ENCODE data around the gene DTNBP1. TPM values are rescaled to one million over a fixed set of nuclear protein-coding genes. Genes with fewer than 3 reads are reported as not detected.

DTNBP1 gene
- total and polyA plus RNA-seq, 2 of the 8 experiments (the other 6 are each of a cell fraction or from before 2014, with no cell fraction given), result 13.5 to 22.1 TPM

DNA sequence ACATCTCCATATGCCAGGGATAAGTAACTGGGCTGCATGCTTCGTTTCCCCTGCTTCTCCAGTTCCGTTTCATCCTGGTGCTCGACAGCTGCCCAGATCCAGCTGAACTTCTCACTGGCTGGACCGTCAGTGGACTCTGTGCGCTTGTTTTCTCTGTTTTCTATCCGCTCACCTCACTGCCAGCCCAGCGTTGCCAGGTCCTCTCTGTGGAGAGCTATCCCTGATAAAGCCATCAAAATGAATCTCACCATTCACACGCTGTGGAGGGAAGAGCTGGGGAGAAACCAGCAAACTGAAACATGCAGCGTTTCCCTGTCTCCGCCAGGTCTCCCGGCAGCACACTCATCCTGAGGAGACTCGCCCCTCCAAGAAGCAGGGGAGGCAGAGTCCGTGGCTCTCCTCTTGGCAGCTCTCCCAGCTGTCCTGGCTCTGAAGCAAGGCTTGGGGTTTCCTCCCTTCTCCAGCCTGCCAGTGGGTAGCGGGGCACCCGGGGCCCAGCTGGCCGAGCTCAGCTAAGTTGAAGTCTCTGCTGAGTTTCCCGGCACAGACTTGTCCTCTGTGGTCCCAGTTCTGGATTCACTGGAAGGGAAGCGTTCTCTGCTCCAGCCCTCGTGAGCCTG, 160.9 kb downstream of the DTNBP1 start:
- H2AFZ ChIP-seq (ENCODE audit: low read length), result no peak overlapping the region
- H3K9me3 ChIP-seq (ENCODE audit: insufficient read depth in 2 of 2, low read depth in 1 of 2, low read length in 1 of 2), result no peaks in the 10 kb centered on the region; a peak in 1 of 4 replicates
- no peaks in the 10 kb centered on the region for H3K23me2 ChIP-seq (ENCODE audit: low read depth, low read length)
- H2BK120ac ChIP-seq (replicated peaks; ENCODE audit: low read depth, low read length), result no peak overlapping the region
- peaks cover 49 to 96% (median 76%) of the 10 kb centered on the region in 4 experiments for H3K36me3 ChIP-seq (ENCODE audit: control insufficient read depth in 2 of 4, insufficient read depth in 4 of 4, low read length in 3 of 4)
- no peak overlapping the region for H3K4me2 ChIP-seq (ENCODE audit: insufficient read depth in 1 of 2, low read depth in 2 of 2, low read length in 2 of 2)
- peaks cover 0 to 4% (median 2%) of the 10 kb centered on the region in 4 experiments; a peak in 3 of 7 replicates for H3K4me1 ChIP-seq (replicated peaks in 1 of 4; ENCODE audit: control insufficient read depth in 3 of 4, insufficient read depth in 4 of 4, low read length in 3 of 4)
- no peak overlapping the region for H3K56ac ChIP-seq (replicated peaks; ENCODE audit: insufficient read length, low read depth, low read length)
- H3K9ac ChIP-seq (replicated peaks in 1 of 4; ENCODE audit: extremely low read depth in 1 of 4, low read depth in 3 of 4, low read length in 3 of 4), result no peak overlapping the region
- DNase-seq (ENCODE audit: low read depth in 1 of 2, low spot score in 2 of 2) (no peak), FAIRE-seq (no peak)
- H4K91ac ChIP-seq (replicated peaks; ENCODE audit: insufficient read length, low read length), result no peak overlapping the region
- H2BK20ac ChIP-seq (ENCODE audit: low read length), result no peak overlapping the region
- H3K4me3 ChIP-seq (ENCODE audit: extremely low read depth in 1 of 4, insufficient read depth in 2 of 4, low read depth in 3 of 4, low read length in 4 of 4), result no peak overlapping the region
- no peak overlapping the region for H3K18ac ChIP-seq (ENCODE audit: extremely low read depth, low read length)
- CTCF ChIA-PET (ENCODE audit: partially characterized antibody), result interaction anchor here (0.5 to 1.9 kb wide), 3 partner anchors 12 to 76 kb away, joined by 3 to 7 read pairs (median 4); no protein-coding TSS in a partner anchor
- no peak overlapping the region for H2BK15ac ChIP-seq (ENCODE audit: low read length)
- H4K8ac ChIP-seq (ENCODE audit: extremely low read depth, insufficient read depth, low read length), result peak overlapping the region; percentile 6; the same call in 1 of the 2 replicates
- 86% methylated on average over 19 of the region's 19 CpGs; no CpG with 5 or more reads in 1 of the 2 experiments for WGBS, 2 experiments (ENCODE audit: extremely low coverage in 1 of 2, insufficient coverage in 1 of 2, insufficient read length in 1 of 2, insufficient replicate concordance in 2 of 2, low coverage in 1 of 2, low lambda C conversion rate in 2 of 2, missing lambda C conversion rate in 1 of 2)
- H2BK12ac ChIP-seq (ENCODE audit: low read depth, low read length), result no peak overlapping the region
- peaks cover 0 to 98% of the 10 kb centered on the region in 2 experiments; a peak in 3 of 4 replicates for H3K79me2 ChIP-seq (ENCODE audit: control insufficient read depth in 1 of 2, insufficient read depth in 2 of 2, low read length in 2 of 2)
- H2AK5ac ChIP-seq (ENCODE audit: low read depth, low read length), result no peak overlapping the region
- no peak overlapping the region for H4K5ac ChIP-seq (ENCODE audit: insufficient read length, low read depth, low read length)
- no peak overlapping the region for H2BK5ac ChIP-seq (ENCODE audit: low read depth, low read length)
- H3K79me1 ChIP-seq (ENCODE audit: low read depth, low read length), result peaks cover 27% of the 10 kb centered on the region
- no peaks in the 10 kb centered on the region; a peak in 2 of 7 replicates for H3K27me3 ChIP-seq (replicated peaks in 1 of 4; ENCODE audit: control insufficient read depth in 3 of 4, extremely low read depth in 1 of 4, insufficient read depth in 3 of 4, low read length in 3 of 4)
- no peak overlapping the region for H3K14ac ChIP-seq (ENCODE audit: insufficient read length)
- no peak overlapping the region for H3K23ac ChIP-seq (ENCODE audit: insufficient read length)
- POLR2A ChIA-PET (ENCODE audit: partially characterized antibody), result interaction anchor here (0.7 to 1.5 kb wide), 2 partner anchors 11 to 21 kb away, joined by 3 to 4 read pairs; no protein-coding TSS in a partner anchor
- TF ChIP-seq SUZ12 (IDR thresholded peaks at IDR 0.05; ENCODE audit: low read length) (no peak), TCF12 (IDR thresholded peaks at IDR 0.05; ENCODE audit: low read depth, low read length) (no peak), CREB1 (IDR thresholded peaks at IDR 0.05) (no peak)
- H4K20me1 ChIP-seq (replicated peaks in 1 of 2; ENCODE audit: control insufficient read depth in 1 of 2, insufficient read depth in 2 of 2, low read length in 2 of 2), result peaks cover 50 to 51% of the 10 kb centered on the region in 2 experiments
- H3K4ac ChIP-seq (replicated peaks; ENCODE audit: insufficient read length, low read depth, low read length), result no peak overlapping the region
- H3K27ac ChIP-seq (ENCODE audit: low read depth, low read length), result no peak overlapping the region
